GM18526 (cell line): ENCODE measurements around the gene CRYL1.

Experiments
- POLR2A ChIP-seq: IDR thresholded peaks from 3 replicates; pipeline ENCODE4 v1.6.1; 2011; ENCODE audit not compliant: insufficient read length; ENCODE audit errors: extremely low read depth

The CRYL1 gene

DNA sequence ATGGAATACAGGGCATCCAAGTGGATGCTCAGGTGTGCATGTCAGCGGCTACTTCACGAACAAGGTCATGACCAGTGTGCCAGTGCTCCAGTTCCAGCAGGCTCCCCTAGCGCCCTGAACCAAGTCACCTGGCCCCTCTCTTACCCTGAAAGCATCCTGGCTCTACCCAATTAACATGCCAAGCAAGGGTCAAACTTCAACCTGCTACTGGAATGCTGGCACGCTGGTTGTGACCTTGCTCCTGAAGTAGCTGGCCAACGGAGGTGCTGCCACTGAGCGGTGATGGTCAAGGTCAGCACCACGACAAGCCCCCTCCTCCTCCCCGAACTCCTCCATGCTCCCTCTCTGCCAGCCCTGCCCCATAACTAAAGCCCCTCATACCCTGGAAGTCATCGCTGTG lies 96.0 kb downstream of the CRYL1 start:
- TF ChIP-seq POLR2A: no peak

DNA sequence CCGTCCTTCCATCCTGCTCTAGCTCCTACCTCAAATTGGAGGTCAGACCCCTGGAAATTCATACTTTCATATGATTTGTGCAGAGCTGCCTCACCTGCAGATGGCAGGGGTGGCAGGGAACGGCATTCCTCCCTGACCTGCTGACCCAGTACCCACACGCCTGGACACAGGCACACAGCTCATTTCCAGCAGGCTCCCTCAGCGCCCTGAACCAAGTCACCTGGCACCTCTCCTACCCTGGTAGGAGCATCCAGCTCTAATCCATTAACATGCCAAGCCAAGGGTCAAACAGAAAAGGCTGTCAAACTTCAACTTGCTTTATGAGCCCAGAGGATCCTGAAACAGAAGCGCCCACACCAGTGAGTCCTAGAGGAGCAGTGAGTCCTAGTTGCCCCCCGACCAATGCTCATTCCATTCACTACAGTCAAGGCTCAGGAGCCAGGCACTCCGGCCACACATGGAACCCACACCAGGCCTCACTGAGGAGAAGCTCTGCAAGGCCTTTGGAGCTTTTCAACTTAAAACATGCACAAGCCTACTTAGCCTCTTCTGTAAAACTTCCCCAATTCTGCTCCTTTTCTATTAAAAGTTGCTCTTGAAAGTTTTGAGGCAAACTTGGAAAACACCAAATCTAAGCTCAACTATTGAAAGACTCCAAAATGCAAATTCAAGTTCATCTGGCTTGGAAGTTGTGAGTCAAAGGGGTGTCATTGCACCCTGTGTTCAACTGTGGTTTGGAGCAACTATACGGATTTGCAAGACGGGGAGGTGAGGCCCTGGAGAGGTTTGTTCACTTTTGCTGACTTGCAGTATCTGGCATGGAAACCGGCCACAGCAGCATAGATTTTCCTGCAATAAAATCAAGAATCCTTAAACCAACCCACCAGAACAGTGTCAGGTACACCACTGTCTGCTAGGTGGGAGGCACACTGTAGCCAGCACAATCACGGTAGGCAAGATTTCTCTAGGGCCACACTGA lies 96.7 kb downstream of the CRYL1 start:
- TF ChIP-seq POLR2A: no peak

DNA sequence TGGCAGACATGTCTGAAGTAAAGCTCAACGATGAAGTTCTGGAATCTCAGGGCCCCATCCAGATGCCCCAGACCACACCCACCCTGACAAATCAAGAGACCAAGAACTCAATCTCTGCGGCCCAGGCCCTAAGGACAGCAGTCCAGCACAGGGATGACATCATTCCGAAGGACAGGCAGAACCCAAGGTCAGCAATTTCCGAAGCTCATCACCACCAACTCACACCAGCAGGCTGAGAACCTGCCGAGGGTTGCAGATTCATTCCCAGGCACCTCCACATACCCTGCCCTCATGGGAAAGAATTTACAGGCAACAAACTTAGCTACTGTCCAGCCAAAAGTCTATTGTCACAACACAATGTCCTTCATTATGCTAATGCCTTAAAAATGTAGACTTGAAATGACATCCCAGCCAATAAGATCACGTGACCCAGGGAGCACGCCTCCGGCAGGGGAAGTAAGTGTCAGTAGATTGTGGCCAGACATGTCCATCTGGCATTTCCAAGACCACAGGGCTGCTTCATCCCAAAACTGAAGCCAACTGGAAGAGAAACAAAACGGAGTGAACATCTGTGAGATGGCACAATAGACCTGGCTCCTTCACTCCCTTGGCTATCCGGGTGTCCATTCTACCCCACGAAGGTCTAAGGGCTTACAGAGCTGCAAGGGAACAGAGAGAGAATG lies 98.8 kb downstream of the CRYL1 start:
- no peak for TF ChIP-seq POLR2A

DNA sequence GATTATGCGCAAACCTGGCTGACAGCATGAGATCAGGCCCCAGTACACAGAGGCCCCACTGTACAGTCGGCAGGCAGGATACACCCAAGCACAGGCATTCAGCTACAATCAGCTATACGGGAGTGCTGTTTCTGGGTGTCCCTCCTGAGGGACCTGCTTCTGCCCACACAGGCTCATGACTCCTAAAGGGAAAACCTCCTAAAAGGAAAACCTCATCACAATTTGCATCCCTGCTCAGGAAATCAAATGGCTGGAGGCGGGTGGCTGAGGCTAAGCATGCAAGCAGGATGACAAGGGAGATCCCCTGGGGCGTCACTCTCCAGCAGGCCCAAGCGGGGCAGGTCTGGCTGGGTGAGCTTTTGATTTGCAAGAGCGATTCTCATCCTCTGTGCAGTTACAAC lies 99.8 kb downstream of the CRYL1 start:
- TF ChIP-seq POLR2A: no peak

DNA sequence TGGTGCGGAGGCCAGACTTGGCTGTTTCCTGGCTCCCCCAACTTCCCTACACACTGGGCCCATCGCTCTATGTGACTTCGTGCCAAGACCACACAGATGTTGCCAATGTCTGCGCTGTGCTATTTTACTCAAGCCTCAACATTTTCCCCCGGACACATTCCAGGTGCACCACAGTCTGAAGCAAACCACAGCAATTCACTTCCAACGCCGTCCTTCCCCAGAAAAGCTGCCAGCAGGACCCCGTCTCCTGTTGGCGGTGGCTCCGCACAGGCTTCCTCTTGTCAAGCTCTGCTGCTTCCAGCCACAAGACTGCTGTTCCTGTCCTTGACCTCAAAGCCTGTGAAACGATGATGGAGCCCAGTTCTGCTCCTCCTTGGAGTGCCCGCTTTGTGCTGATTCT lies 100.7 kb downstream of the CRYL1 start:
- TF ChIP-seq POLR2A: no peak

DNA sequence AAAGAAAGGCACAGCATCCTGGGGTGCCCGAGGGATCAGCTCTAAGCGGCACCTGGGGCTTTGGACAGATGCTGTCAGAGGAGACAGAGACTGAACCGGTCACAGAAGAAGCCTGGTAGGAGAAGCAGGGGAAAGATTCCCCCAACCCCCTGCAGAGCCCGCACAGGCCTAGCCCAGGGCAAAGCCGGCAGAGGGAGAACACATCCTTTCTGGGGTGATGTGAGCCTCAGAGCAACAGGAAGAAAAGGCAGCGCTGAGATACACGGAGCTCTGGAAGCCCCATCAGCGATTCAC lies 101.2 kb downstream of the CRYL1 start:
- no peak for TF ChIP-seq POLR2A

DNA sequence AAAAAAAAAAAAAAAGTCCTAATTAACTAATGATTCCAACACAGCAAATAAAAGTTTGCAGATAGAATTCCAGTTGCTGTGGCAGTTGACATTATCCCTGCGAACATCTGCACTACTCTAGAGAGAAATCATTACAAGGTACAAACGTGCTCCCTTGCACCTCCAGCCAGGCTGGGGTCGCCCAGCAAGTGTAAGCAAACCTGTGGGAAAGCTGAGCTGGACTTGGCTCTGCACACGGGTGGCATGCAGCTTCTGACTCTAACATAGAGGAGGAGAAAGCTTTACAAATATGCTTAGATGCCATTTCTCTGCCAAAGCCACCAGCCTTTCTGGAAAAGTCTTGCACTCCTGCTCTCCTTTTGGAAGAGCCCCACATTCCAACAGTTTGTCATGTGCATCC lies 103.3 kb downstream of the CRYL1 start:
- TF ChIP-seq POLR2A: no peak

DNA sequence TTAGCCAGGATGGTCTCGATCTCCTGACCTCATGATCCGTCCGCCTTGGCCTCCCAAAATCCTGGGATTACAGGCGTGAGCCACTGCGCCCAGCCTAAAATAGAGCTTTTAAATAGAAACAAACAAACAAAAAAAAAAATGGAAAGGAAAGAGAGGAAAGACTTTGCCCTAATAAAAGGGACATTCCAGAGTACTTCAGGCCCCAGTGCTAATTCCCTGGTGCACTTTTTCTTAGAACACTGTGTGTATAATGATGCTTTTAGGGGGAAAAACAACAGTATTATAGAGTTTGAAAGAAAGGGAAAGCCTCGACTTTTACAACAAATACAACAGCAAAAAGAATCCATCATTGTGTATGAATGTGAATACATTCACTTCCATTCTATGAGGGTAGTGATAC lies 104.7 kb downstream of the CRYL1 start:
- no peak for TF ChIP-seq POLR2A

DNA sequence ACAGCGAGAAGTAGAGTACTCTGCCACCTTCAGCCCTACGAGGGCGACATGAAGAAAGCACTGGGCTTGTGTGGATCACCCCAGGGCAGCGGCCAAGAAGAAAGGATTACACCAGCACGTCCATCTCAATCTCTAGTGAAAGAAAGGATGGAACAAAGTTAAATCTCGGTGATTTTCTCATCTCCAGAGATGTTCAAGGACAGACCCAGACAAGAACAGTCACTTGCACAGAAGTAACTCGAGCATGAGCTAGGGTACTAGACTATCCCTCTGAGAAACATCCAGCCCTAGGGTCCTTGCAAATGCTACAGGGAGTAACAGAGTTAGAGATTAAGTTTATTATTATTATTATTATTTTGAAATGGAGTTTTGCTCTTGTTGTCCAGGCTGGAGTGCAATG lies 106.7 kb downstream of the CRYL1 start:
- TF ChIP-seq POLR2A: no peak

DNA sequence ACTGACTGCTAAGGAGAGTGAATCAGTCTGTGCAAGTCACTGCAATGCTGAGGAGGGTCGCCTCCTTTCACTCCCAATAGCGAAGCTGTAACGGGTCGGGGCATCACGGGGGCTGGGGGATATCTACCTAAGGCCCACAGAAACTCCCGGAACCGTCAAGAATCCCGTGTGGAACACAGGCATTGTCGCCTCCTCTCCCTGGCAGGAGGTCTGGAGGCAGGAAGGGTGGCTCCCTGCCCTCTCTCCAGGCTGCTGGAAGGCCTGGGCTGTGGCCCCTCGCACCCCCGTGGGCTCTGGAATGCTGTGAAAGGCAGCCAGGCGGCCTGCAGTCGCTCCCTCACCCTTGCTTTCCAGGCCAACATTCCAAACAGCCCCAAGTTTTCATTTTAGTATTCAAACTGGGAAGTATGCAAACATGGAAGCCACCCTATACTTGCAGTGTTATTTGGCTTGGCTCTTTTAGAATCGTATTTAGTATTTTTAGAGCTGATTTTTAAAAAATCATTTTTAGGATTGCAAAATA lies 109.4 kb downstream of the CRYL1 start:
- TF ChIP-seq POLR2A: no peak

DNA sequence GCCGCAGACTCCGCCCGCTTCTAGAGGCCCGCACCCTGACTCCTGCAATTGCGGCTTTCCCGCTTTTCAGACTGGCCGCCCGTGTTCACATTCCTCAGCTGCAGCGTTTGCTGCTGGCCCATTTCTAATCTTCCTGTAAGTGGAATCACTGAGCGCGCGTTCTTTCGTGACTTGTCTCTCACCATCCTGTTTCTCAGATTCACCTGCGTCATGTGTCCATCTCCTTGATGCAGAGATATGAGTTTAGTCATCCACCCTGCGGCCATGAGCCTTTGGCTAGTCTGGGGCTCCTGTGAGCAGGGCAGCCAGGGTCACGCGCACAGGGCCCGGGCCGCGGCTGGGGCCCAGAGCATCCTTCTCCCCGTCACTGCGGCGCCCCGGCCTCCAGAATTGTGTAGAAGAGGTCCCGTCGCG lies 110.0 kb downstream of the CRYL1 start:
- no peak for TF ChIP-seq POLR2A

DNA sequence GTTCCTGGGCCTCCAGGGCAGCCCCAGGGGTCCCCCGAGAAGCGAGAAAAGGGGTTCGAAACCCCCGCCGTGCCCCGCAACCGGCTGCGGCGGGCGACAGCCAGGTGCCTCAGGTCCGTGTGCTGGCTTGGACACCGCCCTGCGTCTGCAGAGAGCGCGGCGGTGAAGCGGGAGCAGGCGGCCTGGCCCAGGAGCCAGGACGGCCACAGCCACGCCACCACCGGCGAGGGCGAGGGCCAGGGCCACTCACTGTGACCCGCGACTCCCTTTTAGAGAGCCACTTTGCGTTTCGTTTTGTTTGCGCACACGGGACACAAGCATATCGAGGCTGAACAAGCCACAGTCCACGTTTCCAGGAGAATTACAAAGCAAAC lies 110.4 kb downstream of the CRYL1 start:
- no peak for TF ChIP-seq POLR2A

DNA sequence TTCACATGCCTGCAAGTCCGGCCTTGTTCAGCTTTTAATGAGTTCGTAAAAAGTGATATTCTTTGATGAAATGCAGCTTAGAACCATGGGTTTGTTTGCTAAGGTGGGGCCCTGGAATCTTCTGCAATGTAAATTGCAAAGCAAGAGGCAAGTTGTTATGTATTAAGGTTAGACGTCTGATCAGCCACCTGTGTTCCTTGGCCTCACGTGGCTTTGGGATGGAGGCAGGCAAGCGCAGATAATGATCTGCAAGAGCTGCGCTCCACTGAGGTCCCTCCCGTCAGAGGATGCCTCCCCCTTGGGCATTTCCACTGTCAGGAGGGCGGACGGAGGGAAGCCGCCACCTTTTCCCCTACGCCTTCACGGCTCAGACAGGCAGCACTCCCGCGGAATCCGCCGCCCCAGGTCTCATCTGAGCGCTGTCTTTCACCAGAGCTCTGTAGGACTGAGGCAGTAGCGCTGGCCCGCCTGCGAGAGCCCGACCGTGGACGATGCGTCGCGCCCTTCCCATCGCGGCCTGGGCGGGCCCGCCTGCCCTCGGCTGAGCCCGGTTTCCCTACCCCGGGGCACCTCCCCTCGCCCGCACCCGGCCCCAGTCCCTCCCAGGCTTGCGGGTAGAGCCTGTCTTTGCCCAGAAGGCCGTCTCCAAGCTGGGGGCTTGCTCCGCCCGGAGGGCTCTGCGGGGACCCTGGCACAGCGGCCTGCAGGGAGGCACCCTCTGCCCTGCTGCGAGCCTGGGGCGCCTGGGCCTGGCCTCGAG lies 110.9 kb downstream of the CRYL1 start:
- TF ChIP-seq POLR2A: no peak

DNA sequence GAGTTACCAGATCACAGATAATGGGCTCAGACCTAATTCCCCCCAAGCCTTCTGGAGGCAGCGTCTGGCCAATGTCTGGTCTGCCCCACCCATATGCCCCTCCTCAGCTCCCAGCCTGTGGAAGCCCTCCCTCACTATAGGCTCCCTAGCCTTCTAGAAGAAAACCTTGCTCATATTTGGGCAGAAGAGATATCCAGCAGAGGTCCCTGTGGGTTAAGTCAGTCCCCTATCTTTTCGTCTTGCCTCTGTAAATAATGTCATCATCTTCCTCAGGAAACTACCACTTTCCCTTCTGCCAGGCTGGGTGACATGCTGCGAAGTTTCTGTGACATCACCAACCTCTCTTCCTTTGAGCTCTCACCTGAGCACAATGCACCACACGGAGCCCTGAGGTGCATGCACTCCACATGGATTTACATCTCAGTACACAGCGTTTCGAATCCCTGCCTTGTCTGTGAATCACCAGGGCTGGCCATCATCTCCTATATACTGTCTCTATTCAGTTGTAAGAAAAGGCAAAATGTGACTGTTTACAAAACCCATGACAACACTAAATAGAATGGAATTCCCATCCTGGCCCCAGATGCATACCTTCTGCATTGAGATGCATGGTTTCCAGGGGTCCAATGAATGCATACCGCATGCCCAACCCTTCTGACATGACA lies 112.8 kb downstream of the CRYL1 start:
- TF ChIP-seq POLR2A: no peak
